Activated CD4-positive, CD25-positive, alpha-beta regulatory T cell treated with anti-CD3 and anti-CD28 coated beads, Interleukin-2, amount 50 U/mL, for 72 hours (primary cell): ENCODE data around the gene CRABP1.
"Not testable (repeated sequence)": the region's sequence is repeated elsewhere in the genome, so short reads cannot be mapped to it uniquely, and the experiment has no call there.

Source experiments
- DNase-seq: peaks from one replicate; pipeline ENCODE4 v3.0.0; 2021

The CRABP1 gene

DNA sequence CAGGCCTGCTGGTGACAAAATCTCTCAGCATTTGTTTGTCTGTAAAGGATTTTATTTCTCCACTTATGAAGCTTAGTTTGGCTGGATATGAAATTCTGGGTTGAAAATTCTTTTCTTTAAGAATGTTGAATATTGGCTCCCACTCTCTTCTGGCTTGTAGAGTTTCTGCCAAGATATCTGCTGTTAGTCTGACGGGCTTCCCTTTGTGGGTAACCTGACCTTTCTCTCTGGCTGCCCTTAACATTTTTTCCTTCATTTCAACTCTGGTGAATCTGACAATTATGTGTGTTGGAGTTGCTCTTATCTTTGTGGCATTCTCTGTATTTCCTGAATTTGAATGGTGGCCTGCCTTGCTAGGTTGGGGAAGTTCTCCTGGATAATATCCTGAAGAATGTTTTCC is 40.0 kb downstream of the CRABP1 start:
- not testable (repeated sequence) for DNase-seq

DNA sequence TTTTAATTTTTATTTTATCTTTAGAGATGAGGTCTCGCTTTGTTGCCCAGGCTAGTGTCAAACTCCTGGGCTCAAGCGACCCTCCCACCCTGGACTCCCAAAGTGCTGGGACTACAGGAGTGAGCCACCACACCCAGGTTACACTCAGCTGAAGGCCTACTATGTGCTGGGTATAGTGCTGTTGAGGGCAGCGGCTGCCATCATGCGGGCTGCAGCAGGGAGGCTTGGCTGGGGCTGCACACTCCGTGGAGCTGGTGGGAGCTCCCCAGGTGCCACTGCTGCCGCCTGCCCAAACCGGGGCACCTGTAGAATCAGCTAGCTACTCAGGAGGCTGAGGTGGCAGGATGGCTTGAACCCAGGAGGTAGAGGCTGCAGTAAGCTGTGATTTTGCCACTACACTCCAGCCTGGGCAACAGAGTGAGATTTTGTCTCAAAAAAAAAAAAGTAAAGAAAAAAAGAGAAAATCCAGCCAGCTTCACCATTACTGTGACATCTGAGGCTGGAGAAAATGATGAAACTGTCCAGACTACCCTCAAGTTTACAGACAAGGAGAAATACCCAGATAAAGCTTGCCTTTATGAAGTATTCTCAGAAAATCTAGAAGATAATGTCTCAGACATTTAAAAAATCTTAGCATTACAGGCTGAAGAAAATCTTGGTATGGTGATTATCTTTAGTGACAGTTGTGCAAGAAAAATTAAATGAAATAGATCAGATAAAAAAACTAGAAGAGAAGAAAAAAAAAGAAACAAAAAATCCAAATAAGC is 42.1 kb downstream of the CRABP1 start:
- no peak for DNase-seq

DNA sequence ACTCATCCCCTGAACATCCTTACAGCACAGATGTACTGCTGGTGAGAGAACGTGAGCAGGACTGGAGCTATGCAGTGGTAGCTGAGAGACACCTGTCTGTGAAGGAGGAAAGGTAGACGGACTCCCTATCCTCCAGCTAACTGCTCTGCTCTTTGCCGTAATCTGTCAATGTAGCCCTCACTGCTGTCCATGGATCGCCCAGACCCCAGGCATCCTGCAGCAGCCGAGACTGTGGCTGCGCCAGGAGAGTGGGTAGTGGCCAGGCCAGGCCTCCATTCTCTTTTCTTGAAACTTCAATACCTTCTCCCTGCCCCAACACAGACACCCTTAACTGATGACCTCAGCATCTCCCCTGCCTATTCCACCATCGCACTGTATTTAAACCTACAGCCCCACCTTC is 44.5 kb downstream of the CRABP1 start:
- DNase-seq: no peak

DNA sequence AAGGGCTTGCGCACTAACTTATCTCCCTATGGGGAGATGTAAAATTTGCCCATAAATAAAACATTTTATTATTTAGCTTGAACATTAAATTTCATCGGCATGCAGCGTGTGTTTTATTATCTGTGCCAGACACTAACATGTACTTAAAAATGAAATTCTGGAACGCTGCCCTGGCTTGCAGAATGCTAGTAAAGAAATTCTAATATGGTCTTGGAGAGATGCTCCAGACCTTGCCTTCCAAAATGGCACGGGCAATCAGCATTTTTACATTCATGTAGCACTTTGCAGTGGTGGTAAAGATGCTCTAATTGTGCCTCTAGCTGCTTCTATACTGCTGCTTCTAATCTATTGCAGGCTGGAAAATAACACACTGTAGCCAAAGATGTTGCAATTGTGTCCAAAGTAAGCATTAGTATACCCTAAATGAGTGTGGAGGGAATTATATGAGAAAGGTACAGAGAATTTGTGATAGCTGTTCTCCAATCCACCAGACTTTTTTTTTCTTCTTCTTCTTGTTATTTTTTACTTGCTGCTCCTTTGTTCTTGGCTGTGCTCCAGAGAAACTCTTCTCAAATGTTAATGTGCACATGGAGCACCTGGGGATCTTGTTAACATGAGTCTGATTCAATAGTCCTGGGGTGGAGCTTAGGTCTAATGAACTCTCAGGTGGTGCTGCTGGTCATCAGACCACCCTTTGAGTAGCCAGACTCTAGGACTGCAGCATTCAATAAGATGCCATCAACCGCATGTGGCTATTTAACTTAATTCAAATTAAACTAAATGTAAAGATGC is 47.3 kb downstream of the CRABP1 start:
- no peak for DNase-seq

DNA sequence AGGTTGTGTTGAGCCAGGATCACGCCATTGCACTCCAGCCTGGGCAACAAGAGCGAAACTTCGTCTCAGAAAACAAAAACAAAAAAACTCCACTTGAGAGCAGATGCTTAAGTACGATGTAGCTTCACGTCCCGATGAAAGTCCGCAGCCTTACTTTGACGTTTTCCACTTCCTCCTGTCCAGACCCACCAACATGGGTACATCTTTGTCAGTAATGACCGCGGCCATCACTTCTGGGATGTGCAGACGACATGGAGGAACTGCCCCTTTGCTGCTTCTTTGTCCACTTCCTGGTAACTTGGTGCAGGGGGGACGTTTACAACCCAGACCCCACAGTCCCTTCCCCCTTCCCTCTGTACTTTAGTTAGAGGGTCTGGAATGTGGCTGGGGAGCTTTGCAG is 48.7 kb downstream of the CRABP1 start:
- no peak for DNase-seq

DNA sequence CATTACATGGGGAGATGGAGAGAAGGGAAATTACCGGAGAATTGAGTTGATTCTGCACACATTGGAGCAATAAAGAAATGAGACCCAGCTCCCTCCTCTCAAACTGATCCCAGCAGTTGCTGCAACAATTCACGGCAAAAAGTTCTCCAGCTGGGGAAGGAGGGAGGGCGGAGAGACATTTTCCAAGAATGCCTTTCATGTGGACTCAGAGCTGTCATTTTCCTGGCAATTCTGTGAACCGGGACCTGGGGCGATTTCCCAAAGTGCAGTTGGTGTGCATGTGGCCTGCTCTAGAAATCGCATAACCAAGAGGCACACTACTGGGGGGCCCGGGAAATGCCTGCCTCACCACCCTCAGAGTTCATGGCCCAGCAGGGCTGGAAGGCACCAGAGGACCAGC is 49.2 kb downstream of the CRABP1 start:
- no peak for DNase-seq

DNA sequence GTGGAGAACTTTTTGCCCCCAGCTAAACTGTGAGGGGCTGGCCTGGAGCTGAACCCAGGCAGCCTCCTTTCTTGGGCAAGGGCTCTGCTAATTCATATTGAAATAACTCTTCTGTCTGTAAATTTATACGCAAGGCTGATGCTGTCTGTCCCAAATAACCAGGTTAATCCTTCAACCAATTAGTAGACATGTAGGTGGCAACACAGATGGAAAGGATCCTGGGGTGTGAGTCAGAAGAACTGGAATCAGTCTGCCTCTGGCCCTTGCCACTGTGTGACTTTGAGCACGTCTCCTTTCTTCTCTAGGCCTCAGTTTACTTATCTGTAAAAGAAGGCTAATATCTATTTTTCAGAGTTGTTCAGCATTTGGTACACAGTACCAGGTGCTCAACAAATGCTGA is 49.6 kb downstream of the CRABP1 start:
- no peak for DNase-seq

DNA sequence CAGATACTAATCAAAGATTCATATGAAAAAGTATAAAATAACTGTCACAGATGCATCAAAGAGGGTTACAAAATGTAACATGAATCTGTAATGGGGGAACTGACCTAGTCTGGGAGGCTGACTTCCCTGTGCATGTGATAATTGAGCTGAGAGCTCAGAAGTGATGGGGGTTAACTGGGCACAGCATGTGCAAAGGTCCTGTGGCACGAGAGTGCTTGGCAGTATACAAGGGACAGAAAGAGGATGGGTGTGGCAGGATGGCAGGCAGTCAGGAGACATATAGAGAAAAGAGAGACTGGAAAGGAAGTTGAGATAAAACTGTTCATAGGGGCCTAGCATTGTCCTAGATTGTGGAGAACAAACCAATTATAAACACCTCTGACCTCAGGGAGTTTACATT is 50.1 kb downstream of the CRABP1 start:
- DNase-seq: no peak

DNA sequence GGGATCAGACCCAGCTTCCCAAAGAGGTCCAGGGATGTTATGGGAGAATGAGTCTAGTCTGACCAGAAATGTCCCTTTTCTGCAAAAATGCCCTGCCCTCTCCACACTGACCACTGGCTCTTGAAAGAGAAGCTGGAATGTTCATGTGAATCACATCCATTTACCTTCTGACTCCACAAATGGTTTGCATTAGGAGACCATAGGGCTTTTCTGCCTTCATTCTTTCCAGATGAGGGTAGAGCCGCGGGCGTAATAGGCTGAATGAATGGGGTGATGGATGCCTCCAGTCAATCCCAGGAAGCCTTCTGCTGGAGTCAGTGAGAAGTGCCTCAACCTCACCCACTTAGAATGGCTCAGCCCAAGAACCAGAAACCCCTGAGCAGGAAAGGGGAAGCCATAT is 50.7 kb downstream of the CRABP1 start:
- DNase-seq: no peak

DNA sequence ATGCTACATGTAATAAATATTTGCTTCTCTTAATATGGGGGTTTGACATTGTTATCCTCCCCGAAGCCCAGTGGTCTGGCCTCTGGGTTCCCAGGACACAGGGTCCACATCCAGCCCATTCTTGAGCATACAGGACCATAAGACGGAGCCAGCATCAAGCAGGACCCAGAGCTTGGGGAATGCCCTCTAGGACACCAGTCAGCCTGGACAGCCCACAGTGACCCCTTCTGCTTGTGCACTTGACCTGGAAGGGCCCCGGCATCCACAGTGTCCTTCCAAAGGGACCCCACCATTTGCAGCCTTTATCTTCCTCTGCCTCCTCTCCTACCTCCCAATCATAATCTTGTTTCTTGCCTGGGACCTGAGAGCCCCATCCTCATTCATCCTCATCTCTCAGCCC is 51.6 kb downstream of the CRABP1 start:
- DNase-seq: no peak

DNA sequence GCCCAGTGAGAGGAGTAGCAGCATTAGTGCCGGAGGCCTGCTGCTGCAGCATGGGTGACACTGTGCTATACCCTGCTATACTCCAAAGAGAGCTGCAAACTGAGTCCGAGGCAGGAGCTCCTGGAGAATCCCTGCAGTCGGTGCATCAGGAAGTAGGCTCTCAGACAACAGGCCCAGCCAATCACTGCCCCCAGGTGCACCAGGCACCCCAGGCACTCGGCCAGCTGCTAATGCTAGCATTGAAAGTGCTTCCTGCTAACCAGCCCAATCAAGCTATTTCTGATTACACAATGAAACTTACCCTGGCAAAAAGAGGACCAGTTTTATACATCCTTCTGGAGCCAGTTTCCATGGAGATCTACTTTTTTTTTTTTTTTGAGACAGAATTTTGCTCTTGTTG is 52.3 kb downstream of the CRABP1 start:
- DNase-seq: no peak

DNA sequence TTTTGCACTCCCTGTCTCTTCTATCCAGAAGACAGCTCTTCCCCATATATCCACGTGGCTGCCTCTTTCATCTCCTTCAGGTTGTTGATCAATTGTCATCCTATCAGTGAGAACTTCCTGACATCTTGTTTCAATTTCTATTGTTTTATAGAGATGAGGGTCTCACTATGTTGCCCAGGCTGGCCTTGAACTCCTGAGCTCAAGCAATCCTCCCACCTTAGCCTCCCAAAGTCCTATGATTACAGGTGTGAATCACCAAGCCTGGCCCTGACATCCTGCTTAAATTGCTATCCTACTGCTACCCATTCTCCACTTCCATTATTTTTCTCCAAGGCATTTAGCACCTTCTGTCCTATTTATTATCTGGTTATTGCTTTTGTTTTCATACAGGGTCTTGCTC is 53.0 kb downstream of the CRABP1 start:
- no peak for DNase-seq

DNA sequence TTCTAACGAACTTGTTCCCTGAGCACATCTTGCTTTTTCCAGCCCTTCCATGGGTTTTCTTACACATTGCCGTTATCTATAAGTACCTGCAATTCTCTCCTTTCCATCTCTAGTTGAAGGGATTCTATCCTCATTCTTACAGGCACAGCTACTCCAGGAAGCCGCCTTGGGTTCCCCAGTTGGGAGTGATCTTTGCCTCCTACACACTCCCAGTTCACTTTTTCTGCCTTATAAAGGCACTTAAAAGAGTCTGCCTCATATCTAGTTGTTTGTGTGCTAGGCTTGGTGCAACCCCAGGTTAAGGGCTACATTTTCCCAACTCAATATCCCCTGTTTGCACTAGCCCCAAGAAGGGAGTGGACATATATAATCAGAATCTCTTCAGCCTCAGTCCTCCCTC is 53.9 kb downstream of the CRABP1 start:
- DNase-seq: no peak

DNA sequence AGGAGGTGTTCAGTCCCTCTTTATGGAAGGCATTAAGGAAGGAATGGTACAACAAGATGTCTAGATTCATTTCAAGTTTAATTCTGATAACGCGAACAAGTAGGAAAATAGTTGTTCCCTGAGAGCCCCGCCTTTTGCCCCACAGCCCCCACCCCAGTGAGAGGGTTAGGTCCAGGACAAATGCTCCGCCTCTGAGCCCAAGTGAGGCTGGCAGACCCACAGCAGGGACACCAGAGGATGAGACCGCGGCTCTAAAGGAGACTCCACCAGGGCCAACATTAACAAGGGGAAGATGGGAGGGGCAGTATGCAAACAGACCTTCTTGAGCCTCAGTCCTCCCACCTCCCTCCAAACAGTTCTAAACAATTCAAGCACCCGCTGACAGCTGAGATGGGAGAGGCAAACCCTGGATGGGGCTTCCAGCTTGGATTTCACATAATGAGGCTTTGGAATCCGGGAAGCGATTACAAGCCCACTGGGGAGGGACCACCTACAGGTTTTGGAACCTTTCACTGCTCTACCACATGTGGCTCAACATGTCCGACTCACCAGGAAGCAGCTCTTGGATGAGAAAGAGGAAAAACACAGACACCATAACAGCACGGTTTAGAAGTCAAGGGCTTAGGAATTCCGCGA is 54.9 kb downstream of the CRABP1 start:
- DNase-seq: no peak

DNA sequence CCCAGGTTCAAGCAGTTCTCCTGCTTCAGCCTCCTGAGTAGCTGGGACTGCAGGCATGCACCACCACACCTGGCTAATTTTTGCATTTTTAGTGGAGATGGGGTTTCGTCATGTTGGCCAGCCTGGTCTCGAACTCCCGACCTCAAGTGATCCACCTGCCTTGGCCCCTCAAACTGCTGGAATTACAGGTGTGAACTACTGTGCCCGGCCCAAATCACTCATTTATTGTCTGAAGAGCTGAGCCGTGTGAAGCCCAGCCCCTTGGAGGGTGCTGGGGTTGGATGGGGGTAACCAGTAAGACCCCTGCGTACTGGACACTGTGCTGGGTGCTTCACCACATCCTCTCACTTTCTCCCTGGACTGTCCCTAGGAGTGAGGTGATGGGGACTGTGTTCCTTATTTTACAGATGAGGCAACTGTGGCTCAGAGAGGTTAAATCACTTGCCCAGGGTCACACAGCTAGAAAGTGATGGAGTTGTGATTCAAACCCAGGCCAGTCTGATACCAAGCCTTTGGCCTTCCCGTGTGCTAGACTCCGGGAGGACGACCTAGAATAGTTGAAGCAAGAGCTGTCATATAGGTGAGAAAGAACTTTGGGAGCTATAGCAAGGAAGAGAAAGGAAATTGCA is 56.1 kb downstream of the CRABP1 start:
- no peak for DNase-seq

DNA sequence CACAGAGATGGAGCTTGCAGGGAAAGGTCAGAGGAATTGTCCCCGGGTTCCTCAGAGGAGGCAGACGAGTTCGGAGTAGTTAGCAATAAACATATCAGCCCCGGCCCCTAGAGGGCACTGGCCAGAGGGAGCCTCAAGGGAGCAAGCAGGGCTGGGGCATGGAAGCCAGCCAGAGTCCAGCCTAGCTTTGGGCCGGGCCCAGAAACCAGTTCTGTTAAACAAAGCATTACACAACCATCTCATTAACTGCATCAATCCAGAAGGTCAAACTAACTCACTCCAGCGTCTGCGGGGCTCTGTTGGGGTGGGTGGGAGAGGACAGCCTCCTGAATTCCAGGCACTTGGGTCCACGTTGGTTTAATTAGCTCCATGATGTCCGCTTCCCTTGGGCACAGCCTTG is 56.8 kb downstream of the CRABP1 start:
- no peak for DNase-seq

DNA sequence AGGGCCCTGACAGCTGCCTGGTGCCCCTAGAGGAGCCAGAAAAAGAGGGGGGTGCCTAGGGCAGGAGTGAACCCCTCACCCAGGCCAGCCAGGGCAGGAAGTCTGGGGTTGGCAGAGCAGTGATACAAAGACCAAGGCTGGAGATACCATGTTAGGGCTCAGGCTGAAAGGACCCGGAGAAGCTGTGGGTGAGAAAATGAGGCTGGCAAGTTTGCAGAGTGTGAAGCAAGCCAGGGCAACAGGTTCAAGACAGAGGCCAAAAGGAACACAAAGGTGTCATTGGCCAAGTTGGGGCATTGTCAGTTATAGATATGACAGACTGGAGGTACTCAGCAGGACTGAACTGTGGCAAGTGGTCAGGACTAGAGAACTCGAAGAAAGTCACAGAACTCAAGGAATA is 57.2 kb downstream of the CRABP1 start:
- no peak for DNase-seq
